ENCODE results near the gene GRAP.

The GRAP gene

GRCh38 chr17:19016881-19017280, 29.9 kb downstream of the GRAP start:
- Histone ChIP-seq H3K27me3 (no peaks in the 10 kb centered on the region), H3K4me3 (ENCODE audit: low read depth, low read length) (no peak overlapping the region), H3K4me1 (peaks cover 3% of the 10 kb centered on the region; the same call in 1 of the 2 replicates), H3K36me3 (no peaks in the 10 kb centered on the region), H3K9me3 (no peaks in the 10 kb centered on the region)
- TF ChIP-seq, protein P1, sequence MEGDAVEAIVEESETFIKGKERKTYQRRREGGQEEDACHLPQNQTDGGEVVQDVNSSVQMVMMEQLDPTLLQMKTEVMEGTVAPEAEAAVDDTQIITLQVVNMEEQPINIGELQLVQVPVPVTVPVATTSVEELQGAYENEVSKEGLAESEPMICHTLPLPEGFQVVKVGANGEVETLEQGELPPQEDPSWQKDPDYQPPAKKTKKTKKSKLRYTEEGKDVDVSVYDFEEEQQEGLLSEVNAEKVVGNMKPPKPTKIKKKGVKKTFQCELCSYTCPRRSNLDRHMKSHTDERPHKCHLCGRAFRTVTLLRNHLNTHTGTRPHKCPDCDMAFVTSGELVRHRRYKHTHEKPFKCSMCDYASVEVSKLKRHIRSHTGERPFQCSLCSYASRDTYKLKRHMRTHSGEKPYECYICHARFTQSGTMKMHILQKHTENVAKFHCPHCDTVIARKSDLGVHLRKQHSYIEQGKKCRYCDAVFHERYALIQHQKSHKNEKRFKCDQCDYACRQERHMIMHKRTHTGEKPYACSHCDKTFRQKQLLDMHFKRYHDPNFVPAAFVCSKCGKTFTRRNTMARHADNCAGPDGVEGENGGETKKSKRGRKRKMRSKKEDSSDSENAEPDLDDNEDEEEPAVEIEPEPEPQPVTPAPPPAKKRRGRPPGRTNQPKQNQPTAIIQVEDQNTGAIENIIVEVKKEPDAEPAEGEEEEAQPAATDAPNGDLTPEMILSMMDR (IDR thresholded peaks at IDR 0.05; ENCODE audit: low read depth, low read length): no peak
- DNase-seq: no peak

DNA sequence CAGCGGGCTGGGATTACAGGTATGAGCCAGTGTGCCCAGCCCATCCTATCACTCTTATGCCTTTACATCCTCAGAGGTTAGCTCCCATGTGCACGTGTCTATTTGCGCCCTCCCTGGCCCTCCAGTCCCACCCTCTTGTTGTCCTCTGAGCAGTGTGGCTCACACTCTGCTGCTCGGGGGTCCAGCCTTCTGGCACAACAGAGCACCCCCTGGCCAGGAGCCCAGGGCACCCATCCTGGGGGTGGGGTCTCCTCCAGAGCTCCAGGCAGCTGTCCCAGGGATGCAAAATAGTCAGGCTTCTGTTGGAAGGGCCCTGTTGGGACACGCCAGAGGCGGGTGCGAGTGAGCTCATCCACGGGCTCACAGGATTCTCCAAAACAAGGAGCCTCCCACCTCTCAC, 30.5 kb downstream of the GRAP start:
- Histone ChIP-seq H3K9me3 (no peaks in the 10 kb centered on the region), H3K36me3 (no peaks in the 10 kb centered on the region)

DNA sequence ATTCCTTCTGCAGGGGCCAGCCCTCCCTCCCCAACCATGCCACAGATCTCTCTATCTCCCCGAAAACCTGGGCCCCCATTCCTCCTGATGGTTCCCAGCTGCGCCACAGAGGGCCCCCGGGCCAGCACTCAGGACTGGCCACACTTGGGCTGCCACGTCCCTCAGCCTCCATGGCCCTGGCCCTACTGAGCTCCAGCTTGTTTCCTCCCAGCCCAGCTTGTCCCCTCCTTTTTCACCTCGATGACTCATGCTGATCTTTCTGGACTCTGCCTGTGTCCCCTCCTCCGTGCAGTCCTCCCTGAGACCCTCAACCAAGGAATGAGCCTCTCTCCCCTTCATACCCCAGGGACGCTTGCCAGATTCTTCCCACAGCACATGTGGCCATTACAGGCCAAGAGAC, 31.3 kb downstream of the GRAP start:
- TF ChIP-seq, protein P1 (IDR thresholded peaks at IDR 0.05; ENCODE audit: low read depth, low read length): no peak
- H3K4me1 ChIP-seq: peaks cover 3% of the 10 kb centered on the region; the same call in 1 of the 2 replicates
- H3K36me3 ChIP-seq: no peaks in the 10 kb centered on the region
- no peak overlapping the region for H3K4me3 ChIP-seq (ENCODE audit: low read depth, low read length)
- H3K27me3 ChIP-seq: no peaks in the 10 kb centered on the region
- no peak for DNase-seq
- no peaks in the 10 kb centered on the region for H3K9me3 ChIP-seq

More for the DNA sequence above, 30.5 kb downstream of the GRAP start:
- DNase-seq: no peak
- TF ChIP-seq, protein P1 (IDR thresholded peaks at IDR 0.05; ENCODE audit: low read depth, low read length): no peak
- H3K4me3 ChIP-seq (ENCODE audit: low read depth, low read length): no peak overlapping the region
- H3K4me1 ChIP-seq: peaks cover 3% of the 10 kb centered on the region; the same call in 1 of the 2 replicates
- no peaks in the 10 kb centered on the region for H3K27me3 ChIP-seq

DNA sequence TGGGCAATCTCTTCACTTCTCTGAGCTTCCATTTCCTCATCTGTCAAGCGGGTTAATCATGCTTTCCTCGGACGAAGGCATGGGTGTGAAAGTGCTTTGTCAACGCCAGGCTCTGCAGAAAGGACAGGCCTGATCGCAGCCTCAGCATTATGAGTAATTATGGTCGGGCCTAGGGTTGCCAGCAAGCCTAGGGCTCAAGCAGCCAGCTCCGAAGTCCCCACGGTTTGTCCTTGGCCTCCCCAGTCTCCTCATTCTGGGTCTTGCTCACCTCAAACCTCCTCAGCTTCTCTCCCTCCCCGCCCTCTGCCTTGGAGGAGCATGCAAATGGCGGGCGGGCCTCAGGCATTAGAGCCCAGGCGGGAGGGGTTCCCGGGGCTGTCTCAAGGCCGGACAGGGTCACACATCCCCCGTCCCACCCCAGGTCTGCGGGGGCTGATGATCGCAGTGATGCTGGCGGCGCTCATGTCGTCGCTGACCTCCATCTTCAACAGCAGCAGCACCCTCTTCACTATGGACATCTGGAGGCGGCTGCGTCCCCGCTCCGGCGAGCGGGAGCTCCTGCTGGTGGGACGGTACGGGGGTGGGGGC, 32.0 kb downstream of the GRAP start:
- H3K9me3 ChIP-seq: no peaks in the 10 kb centered on the region
- TF ChIP-seq, protein P1 (IDR thresholded peaks at IDR 0.05; ENCODE audit: low read depth, low read length): no peak
- no peaks in the 10 kb centered on the region for H3K36me3 ChIP-seq
- H3K4me1 ChIP-seq: peaks cover 3% of the 10 kb centered on the region; the same call in 1 of the 2 replicates
- no peak for DNase-seq
- H3K4me3 ChIP-seq (ENCODE audit: low read depth, low read length): no peak overlapping the region
- no peaks in the 10 kb centered on the region for H3K27me3 ChIP-seq

DNA sequence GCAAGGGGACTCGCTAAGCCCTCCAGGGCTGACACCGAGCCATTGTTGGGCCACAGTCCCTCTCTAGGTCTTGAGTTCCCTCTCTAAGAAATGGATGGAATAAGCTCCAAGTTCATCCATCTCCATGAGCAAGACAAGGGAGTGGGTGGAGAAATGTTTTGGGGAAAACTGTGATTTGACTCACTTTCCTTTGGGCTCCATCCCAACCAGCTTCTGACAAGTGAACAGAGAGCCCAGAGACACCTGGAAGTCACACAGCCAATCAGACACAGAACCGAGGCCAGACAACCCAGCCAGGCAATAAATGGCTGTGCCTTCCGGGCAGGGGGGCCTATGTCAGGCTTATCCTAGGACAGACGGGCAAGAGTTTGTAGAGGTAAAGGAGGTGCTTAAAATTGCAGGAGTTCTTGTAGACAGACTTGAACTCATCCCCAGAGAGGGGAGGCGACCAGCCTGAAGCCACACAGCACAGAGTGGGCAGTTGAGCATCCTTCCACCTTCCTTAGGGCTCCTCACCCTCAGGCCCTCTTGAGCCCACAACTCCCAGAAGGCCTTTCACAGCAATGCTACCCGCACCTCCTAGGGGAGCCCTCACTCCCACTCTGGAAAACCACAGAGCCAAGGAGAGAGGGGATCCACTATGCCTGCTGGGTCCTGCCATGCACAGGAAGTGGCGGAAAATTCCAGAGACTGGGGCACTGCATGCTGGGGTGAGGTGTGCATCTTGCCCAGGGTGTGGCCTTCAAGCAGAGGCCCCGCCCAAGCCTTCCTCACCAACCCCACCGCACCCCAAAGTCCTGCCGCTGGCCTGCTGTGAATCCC, 32.7 kb downstream of the GRAP start:
- TF ChIP-seq, protein P1 (IDR thresholded peaks at IDR 0.05; ENCODE audit: low read depth, low read length): no peak
- DNase-seq: no peak
- H3K9me3 ChIP-seq: no peaks in the 10 kb centered on the region
- no peaks in the 10 kb centered on the region for H3K36me3 ChIP-seq
- no peak overlapping the region for H3K4me3 ChIP-seq (ENCODE audit: low read depth, low read length)
- no peaks in the 10 kb centered on the region for H3K27me3 ChIP-seq
- no peaks in the 10 kb centered on the region for H3K4me1 ChIP-seq

DNA sequence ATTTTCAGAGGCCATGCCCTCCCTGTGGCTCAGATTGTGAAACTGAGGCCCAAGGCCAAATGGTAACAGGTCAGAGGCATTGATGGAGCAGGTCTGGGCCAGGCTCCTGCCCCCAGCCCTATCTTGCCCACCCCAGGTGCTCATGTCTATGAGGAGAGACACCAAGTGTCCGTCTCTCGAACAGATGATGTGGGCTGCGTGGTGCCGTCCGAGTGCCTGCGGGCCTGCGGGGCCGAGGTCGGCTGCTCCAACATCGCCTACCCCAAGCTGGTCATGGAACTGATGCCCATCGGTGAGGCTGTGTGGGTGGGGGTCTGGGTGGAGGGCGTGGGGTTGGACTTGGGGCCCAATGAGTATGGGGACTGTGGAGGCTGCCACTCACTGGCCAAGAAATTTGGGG, 33.5 kb downstream of the GRAP start:
- H3K4me3 ChIP-seq (ENCODE audit: low read depth, low read length): no peak overlapping the region
- DNase-seq: no peak

More for the DNA sequence above, 33.5 kb downstream of the GRAP start:
- Histone ChIP-seq H3K4me1 (no peaks in the 10 kb centered on the region), H3K9me3 (no peaks in the 10 kb centered on the region), H3K36me3 (no peaks in the 10 kb centered on the region), H3K27me3 (no peaks in the 10 kb centered on the region)
- TF ChIP-seq, protein P1 (IDR thresholded peaks at IDR 0.05; ENCODE audit: low read depth, low read length): no peak
